Stomach smooth muscle (tissue), 2 donors: ENCODE results near the gene HPCAL1.
"Not testable (repeated sequence)": the region's sequence is repeated elsewhere in the genome, so short reads cannot be mapped to it uniquely, and the experiment has no call there.

Experiments used
- H3K27ac ChIP-seq: one replicate; pipeline ENCODE4 v1.7.0; 2013; ENCODE audit warnings: mild to moderate bottlenecking, low read length, inconsistent platforms
- H3K27me3 ChIP-seq, 2 donors: one replicate each; pipeline ENCODE4 v1.7.0; 2013; ENCODE audit warnings: low read length in 2 of 2; ENCODE audit not compliant: insufficient read depth in 2 of 2, control insufficient read depth in 1 of 2
- H3K36me3 ChIP-seq, 2 donors: one replicate each; pipeline ENCODE4 v1.7.0; 2013; ENCODE audit warnings: low read length in 2 of 2; ENCODE audit not compliant: control insufficient read depth in 2 of 2, insufficient read depth in 2 of 2
- H3K4me1 ChIP-seq: one replicate; pipeline ENCODE4 v1.7.0; 2013; ENCODE audit warnings: low read length; ENCODE audit not compliant: control insufficient read depth, insufficient read depth
- H3K4me3 ChIP-seq, 2 donors: one replicate each; pipeline ENCODE4 v1.7.0; 2013; ENCODE audit warnings: low read length in 2 of 2
- H3K9ac ChIP-seq, 2 donors: one replicate each; pipeline ENCODE4 v1.7.0; 2013; ENCODE audit warnings: low read length in 2 of 2, mild to moderate bottlenecking in 1 of 2
- H3K9me3 ChIP-seq, 2 donors: one replicate each; pipeline ENCODE4 v1.7.0; 2013; ENCODE audit warnings: low read length in 2 of 2; ENCODE audit not compliant: control insufficient read depth in 2 of 2
- donor health status: healthy.
- donor health status: Pancreatic carcinoma.

Gene HPCAL1

DNA sequence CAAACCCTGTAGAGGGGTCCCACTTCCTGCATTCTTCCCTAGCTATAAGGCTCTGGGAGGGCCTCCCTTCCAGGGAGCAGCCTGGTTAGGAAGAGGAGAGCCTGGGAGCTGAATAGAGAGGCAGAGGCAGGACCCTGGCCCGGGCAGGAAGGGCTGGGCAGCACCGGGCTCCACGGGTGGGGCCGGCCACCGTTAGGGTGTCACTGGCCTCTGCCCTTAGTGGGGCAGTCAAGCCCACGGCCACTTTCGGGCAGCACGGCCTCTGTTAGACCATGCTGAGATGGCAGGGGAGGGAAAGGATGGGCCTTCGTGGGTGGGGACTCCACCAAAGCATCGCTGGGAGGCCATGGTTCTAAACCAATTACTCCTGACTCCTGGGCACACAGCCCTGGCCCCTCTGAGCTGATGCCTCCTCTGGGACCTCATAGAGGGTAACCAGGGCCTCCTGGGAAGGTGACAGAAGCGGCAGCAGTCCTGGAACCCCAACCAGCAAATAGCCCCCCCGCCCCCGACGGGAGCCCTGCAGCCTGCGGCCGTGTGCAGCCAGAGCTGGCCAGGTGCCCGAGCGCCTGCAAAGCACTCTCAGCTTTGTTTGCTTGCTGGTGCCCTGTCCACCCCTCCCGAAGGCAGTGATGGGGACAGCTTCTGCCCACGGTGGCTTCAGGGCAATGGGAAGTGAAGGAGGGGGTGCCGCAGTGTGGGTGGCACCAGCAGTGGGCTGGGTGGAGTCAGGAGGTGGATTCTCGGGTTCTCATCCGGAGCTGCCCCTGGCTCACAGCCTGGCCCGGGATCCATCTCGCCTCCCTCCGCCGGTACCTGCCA is 16.3 kb upstream of the HPCAL1 start:
- Histone ChIP-seq H3K4me3 (peak overlapping the region in 1 of 2 donors; percentile 49), H3K9ac (no peak overlapping the region), H3K9me3 (no peaks in the 10 kb centered on the region), H3K4me1 (peaks cover 24% of the 10 kb centered on the region), H3K36me3 (no peaks in the 10 kb centered on the region), H3K27ac (peak overlapping the region; percentile 46), H3K27me3 (no peaks in the 10 kb centered on the region)

DNA sequence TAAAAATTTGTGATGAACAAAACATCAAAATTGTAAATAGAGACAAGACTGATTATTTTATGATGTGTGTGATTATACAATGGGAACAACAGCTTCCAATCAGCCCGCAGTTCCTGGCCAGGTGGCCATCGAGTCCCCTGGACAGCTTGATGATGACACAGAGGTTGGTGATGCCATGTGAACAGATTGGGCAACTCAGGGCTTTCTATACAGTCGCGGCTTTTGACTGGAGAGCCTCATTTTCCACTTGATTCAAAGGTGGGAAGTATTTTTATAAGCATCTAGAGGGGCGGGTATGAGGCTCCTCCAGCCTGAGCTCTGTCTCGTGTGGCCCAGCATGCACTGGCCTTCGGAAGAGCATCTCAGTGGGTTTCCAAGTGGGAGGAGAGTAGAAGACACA is 14.9 kb upstream of the HPCAL1 start:
- H3K4me1 ChIP-seq, result peaks cover 24% of the 10 kb centered on the region
- no peaks in the 10 kb centered on the region for H3K9me3 ChIP-seq
- no peaks in the 10 kb centered on the region for H3K36me3 ChIP-seq
- H3K27ac ChIP-seq, result no peak overlapping the region
- H3K9ac ChIP-seq, result no peak overlapping the region
- no peak overlapping the region for H3K4me3 ChIP-seq
- no peaks in the 10 kb centered on the region for H3K27me3 ChIP-seq

DNA sequence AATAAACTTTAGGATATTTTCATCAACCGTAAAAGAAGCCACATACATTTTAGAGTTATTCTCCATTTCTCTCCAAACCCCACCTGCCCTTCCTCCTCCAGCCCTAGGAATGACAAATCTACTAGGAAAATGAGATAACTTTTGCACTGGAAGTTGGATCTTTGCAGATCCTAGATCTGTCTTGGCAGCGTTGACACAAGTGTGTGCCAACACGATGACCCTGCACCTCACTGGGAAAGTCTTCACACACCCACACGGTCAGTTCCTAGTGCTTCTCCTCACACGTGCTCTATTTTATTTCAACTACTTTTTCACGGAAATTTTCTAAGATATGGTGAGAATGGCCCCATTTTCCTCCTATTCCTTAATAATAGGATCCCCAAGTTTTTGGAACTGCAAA is 14.1 kb upstream of the HPCAL1 start:
- H3K9ac ChIP-seq, result no peak overlapping the region
- no peak overlapping the region for H3K27ac ChIP-seq
- no peak overlapping the region for H3K4me3 ChIP-seq
- H3K27me3 ChIP-seq, result no peaks in the 10 kb centered on the region
- no peaks in the 10 kb centered on the region for H3K36me3 ChIP-seq
- H3K4me1 ChIP-seq, result peaks cover 24% of the 10 kb centered on the region
- no peaks in the 10 kb centered on the region for H3K9me3 ChIP-seq

DNA sequence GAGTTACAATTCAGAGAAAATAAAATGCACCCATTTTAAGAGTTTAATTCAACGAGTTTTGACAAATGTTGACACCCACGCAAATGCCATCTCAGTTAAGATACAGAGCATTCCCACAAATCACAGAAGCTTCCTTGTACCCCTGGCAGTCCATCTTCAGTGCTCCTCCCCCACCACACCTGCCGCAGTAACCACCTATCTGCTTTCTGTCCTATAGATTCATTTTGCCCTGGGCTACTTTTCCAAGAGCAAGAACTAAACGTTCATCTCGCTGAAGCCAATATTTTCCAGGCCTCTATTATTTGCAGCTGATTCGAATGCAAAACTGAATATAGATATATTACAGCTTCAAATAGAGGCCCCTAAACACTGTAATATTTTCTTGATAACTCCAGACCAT is 13.4 kb upstream of the HPCAL1 start:
- Histone ChIP-seq H3K9me3 (peaks cover 0 to under 1% of the 10 kb centered on the region in 2 donors), H3K9ac (no peak overlapping the region), H3K4me3 (no peak overlapping the region), H3K4me1 (peaks cover 24% of the 10 kb centered on the region), H3K27ac (no peak overlapping the region), H3K27me3 (no peaks in the 10 kb centered on the region), H3K36me3 (no peaks in the 10 kb centered on the region)

DNA sequence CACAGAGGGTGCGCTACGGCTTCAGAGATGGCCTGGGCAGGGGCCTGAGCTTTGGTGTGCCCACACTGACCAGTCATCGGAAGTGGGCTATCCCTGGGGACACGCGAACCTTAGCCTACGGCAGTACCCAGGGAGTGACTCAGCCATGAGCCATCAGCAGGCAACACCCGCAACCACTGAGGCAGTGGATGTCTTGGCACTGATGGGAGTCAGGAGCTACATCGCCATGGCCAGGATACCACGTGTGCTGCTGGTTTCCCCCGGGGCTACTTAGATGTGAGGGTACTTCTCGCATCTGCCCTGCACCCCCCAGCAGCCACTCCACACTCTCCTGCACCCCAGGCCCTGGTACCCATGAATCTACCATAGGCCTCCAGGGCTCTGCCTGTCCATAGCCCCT is 12.8 kb upstream of the HPCAL1 start:
- no peaks in the 10 kb centered on the region for H3K27me3 ChIP-seq
- peaks cover 23% of the 10 kb centered on the region for H3K4me1 ChIP-seq
- no peak overlapping the region for H3K27ac ChIP-seq
- H3K9ac ChIP-seq, result no peak overlapping the region
- H3K36me3 ChIP-seq, result no peaks in the 10 kb centered on the region
- peaks cover 0 to 3% of the 10 kb centered on the region in 2 donors for H3K9me3 ChIP-seq
- H3K4me3 ChIP-seq, result no peak overlapping the region

DNA sequence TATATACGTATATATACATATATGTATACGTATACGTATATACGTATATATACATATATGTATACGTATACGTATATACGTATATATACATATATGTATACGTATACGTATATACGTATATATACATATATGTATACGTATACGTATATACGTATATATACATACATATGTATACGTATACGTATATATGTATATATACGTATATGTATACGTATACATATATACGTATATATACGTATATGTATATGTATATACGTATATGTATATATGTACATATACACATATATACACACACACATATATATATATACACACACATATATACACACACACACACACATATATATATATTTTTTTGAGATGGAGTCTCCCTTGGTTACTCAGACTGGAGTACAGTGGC is 11.3 kb upstream of the HPCAL1 start:
- H3K4me3 ChIP-seq, H3K4me1 ChIP-seq: not testable (repeated sequence)

DNA sequence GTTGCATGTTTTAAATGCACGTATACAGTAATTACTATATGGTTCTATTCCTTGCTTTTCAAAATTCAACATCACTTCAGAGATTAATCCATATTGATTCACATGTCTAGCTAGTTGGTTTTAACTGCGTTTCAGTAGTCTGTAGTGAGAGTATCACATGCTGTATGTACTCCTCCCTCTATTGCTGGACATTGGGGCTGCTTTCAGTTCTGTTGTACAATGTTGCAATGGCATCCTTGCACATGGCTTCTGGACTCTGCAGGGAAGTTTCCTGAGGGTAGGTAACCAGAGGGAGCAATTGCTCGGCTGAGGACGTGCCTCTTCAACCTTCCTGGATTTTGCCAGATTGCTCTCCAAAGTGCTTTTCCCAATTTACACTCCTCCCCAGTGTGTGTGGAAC is 10.7 kb upstream of the HPCAL1 start:
- H3K9ac ChIP-seq, result no peak overlapping the region
- peaks cover 0 to 3% of the 10 kb centered on the region in 2 donors for H3K9me3 ChIP-seq
- no peak overlapping the region for H3K27ac ChIP-seq
- H3K4me3 ChIP-seq, result no peak overlapping the region
- peaks cover 1% of the 10 kb centered on the region for H3K4me1 ChIP-seq
- no peaks in the 10 kb centered on the region for H3K27me3 ChIP-seq
- H3K36me3 ChIP-seq, result no peaks in the 10 kb centered on the region

More for the DNA sequence above, 11.3 kb upstream of the HPCAL1 start:
- H3K9ac ChIP-seq, H3K27me3 ChIP-seq, H3K36me3 ChIP-seq, H3K27ac ChIP-seq, H3K9me3 ChIP-seq: not testable (repeated sequence)

DNA sequence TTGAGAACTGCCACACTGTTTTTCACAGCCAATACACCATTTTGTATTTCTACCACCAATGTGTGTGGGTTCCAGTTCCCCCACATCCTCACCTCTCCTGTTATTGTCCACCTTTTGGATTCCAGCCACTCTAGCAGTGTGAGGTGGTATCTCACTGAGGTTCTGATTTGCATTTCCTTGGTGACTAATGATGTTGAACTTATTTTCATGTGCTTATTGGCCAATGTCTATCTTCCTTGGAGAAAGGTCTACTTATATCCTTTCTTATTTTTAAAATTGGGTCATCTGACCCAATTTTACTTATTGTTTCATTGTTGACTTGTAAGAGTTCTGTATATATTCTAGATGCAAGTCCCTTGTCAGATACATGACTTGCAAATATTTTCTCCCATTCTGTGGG is 9.1 kb upstream of the HPCAL1 start:
- H3K4me3 ChIP-seq, result no peak overlapping the region
- peaks cover 0 to 3% of the 10 kb centered on the region in 2 donors for H3K9me3 ChIP-seq
- no peak overlapping the region for H3K27ac ChIP-seq
- peaks cover 4% of the 10 kb centered on the region for H3K4me1 ChIP-seq
- H3K27me3 ChIP-seq, result no peaks in the 10 kb centered on the region
- no peaks in the 10 kb centered on the region for H3K36me3 ChIP-seq
- no peak overlapping the region for H3K9ac ChIP-seq

DNA sequence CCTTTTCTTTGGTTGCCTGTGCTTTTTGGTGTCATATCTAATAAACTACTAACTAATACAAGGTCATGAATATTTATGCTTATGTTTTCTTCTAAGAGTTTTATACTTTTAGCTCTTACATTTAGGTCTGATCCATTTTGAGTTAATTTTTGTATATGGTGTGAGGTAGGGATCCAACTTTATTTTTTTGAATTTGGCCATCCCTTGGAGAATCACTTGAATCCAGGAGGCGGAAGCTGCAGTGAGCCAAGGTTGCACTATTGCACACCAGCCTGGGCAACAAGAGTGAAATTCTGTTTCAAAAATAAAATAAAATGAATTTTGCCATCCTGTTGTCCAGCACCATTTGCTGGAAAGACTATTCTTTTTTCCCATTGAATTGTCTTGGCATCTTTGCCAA is 8.6 kb upstream of the HPCAL1 start:
- Histone ChIP-seq H3K36me3 (no peaks in the 10 kb centered on the region), H3K4me1 (peaks cover 4% of the 10 kb centered on the region), H3K27ac (no peak overlapping the region), H3K27me3 (no peaks in the 10 kb centered on the region), H3K9me3 (peaks cover 0 to 3% of the 10 kb centered on the region in 2 donors), H3K9ac (no peak overlapping the region), H3K4me3 (no peak overlapping the region)

DNA sequence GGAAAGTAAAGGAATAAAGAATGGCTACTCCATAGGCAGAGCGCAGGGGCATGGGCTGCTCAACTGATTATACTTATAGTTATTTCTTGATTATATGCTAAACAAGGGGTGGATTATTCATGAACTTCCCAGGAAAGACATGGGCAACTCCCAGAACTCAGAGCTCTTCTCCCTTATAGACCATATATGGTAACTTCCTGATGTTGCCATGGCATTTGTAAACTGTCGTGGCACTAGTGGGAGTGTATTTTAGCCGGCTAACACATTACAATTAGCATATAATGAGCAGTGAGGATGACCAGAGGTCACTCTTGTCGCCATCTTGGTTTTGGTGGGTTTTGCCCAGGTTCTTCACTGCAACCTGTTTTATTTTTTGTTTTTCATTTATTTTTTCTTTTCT is 7.1 kb upstream of the HPCAL1 start:
- not testable (repeated sequence) for H3K36me3 ChIP-seq, H3K9me3 ChIP-seq, H3K4me1 ChIP-seq, H3K27me3 ChIP-seq, H3K27ac ChIP-seq, H3K4me3 ChIP-seq, H3K9ac ChIP-seq

DNA sequence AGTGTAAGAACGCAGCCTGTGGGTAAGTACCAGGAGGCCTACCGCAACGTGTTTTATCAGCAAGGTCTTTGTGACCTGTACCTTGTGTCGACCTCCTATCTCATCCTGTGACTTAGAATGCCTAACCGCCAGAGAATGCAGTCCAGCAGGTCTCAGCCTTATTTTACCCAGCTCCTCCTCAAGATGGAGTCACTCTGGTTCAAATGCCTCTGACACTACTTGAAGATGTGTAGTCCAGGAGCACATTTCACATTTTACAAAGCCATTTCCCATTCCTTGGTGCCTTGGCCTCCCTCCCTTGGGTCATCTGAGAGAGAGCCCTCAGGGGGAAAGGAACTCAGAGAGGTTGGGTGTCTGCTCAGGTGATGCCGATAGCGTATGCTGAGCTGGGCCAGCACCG is 6.6 kb upstream of the HPCAL1 start:
- no peak overlapping the region for H3K27ac ChIP-seq
- no peak overlapping the region for H3K9ac ChIP-seq
- peaks cover 4% of the 10 kb centered on the region for H3K4me1 ChIP-seq
- no peak overlapping the region for H3K4me3 ChIP-seq
- no peaks in the 10 kb centered on the region for H3K27me3 ChIP-seq
- H3K36me3 ChIP-seq, result no peaks in the 10 kb centered on the region
- peaks cover 0 to 3% of the 10 kb centered on the region in 2 donors for H3K9me3 ChIP-seq
